ENCODE measurements around the gene TEAD1.

TEAD1 gene

DNA sequence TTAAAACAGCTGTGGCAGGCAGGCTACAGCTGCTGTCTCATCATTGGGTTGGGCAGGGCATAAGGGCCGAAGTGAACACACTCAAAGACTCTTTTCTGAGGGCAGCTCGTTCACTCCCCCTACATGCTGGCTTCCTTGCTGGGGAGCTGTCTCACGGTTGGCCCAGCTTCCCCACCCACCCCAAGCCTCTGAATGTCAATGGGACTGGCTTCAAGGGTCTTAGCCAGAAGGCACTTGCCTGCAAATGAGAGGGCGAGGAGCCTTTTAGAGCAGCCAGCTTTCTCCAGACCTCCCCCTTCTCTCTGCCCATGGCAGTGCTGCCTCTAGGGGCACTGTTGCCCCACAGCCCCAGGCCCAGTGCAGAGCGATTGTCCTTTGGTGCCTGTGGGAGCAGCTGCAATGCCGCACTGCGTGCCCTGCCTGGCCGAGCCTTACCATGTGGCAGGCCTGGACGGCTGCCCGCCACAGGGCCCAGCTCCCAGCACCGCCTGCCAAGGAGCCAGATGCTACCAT lies 240.2 kb downstream of the TEAD1 start:
- peak; percentile 18 for DNase-seq

DNA sequence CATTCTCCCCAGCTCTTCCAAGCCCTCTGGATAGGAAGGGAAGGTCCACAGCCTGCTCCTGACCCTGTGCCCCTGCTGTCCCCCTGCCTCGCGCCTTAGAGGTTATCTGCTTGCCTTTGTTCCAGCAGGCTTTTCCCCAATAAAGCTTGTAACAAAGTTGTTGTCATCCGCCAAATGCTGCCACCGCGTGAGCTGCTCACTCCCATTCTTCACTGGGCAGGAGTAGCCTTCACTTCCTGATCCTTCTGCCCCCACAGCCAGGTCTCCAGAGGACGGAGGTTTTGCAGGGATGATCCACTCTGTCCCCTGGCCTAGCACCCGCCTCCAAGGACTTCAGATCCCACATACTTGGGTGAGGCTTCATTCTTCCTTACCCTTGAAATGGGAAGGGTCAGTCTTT lies 240.9 kb downstream of the TEAD1 start:
- no peak for DNase-seq

DNA sequence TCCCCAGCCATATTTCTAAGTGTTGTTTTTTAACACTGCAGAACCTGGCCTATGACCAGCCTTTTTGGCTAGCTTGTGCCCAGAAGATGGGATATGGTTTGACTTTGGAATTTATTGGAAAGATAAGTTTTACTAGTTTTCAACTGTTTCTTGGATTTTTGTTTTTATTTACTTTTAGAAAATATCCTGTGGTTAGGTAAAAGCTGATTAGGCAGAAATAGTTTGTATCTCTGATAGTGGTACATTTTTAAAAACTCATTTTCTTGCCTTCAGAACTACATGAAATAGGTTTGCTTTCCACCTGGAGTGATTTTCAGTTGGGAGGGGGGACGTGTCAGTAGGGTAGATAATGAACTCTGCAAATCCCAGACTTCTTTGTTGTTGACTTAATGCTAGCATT lies 243.6 kb downstream of the TEAD1 start:
- DNase-seq = no peak

DNA sequence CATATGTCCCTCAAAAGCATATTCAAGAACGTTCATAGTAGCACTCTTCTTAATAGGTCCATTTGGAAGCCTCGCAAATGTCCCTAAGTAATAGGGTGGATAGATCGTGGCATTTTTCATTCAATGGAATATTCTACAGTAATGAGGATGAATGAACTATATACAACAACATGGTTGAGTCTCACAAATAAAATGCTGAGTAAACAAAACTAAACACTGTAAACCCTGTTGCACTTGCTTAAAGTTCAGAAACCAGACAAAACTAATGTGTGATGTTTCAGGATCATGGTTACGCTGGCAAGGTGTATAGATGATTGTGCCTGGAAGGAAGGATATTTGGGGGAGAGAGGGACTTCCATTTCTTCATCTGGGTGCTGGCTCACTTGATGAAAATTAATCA lies 244.4 kb downstream of the TEAD1 start:
- no peak for DNase-seq

DNA sequence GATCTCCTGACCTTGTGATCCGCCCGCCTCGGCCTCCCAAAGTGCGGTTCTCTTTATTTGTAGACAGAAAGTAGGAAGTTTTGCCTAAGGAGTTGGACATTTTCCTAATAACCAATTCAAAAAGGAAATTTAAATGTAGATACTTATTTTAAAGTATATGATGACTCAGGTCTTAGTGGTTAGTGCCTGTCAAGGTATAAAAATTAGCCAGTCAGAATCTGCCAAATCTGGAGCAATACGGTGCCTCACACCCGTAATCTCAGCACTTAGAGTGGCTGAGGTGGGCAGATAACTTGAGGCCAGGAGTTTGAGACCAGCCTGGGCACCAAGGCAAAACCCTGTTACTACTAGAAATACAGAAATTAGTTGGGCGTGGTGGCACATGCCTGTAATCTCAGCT lies 248.2 kb downstream of the TEAD1 start:
- no peak for DNase-seq

DNA sequence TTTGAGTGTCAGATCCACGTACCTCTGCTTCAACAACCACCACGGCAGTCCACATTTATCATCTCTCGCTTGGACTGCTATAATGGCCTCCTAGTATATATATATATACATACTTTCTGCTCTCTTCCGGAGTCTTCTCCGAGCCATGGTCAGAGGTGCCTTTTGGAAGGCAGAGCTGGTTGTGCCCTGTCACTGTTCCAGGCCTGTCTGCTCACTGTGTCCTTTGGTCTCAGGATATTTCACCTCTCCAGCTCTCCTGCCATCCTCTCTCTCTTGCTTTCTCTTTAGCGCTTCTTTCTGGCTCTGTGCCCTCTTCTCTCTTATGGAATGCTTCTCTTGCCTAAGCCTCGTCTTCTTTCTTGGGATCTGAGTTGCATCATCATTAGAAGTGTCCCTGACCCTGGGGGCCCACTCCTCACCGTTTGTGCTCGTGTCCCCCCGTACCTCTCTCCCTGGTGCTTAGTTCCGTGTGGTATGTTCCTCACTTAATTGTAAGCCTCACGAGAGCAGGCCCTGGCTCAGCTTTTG lies 248.8 kb downstream of the TEAD1 start:
- DNase-seq = no peak

DNA sequence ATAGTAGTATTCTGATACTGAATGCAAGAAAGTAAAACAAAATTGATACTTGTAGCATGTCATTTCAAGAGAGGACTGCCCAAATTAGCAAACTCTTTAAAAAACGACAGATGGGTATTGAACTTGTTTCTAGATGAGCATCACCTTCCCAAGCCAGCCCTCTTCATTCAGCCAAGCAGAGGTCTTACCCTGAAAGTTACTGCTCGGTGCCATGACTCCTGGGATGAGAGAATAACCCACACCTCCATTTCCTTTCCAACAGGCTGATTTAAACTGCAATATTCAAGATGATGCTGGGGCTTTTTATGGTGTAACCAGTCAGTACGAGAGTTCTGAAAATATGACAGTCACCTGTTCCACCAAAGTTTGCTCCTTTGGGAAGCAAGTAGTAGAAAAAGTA lies 250.4 kb downstream of the TEAD1 start:
- DNase-seq = no peak

DNA sequence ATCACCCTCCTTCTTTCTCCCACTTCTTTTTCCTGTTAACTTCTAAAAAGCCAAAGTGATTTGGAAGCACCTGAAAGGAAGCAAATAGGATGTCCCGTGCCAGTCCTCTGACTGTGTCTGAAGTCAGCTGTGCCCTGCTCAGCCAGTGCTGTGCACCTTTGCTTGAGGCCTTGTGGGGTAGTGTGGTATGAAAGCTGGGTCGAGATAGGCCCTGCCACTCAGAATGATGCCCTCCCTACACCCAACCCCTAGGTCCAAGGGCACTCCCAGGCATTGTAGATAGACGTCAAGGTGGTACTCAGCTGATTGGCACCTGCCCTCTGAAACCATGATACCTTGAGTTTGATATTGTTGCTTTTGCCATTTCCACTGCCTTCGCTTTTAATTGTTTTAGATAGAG lies 251.3 kb downstream of the TEAD1 start:
- DNase-seq = no peak

DNA sequence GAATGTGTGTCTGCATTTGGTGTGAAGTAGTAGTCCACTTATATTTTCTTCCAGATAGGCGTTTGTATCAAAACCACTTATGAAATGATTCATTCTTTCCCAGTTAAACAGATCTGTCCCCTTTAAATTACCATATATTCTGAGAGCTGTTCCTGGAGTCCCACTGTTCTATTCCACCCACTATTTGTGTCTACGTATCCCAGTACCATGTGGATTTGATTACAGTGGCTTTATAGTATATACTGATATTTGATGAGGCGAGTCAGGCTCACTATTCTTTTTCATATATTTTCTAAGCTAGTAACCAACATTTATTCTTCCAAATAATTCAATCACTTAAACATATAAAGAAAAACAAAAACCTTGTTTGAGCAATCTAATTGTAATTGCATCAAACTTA lies 253.0 kb downstream of the TEAD1 start:
- DNase-seq = no peak

DNA sequence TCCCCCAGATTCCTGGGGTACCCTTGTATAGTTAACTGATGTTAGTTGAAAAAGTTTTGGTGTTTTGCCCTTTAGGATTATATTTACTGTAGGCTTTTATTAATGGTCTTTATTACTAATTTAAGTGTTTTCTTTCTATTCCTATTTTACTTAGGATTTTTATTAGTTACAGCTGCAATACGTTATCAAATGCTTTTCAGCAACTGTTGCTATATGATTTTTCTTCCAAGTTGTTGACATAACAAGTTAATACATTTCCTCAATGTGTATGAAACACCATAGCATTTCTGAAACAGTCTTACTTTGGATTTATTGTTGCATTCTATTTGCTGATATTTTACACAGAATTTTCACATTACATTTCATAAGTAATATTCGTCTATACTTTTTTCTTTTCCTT lies 253.7 kb downstream of the TEAD1 start:
- DNase-seq = no peak

DNA sequence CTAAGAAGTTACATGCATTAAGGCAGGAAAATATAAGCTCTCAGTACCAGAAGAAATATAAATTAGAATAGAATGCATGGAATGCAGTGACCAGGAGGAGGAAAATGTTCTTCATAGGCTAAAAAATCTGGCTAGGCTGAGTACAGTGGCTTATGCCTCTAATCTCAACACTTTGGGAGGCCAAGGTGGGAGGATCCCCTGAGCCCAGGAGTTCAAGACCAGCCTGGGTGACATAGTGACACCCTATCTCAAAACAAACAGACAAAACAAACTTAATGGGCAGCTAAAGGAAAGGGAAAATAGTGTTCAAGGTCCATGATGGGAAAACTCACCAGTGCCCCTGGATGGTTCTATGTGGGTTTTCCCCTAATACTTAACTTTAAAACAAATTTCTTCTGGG lies 256.6 kb downstream of the TEAD1 start:
- peak; percentile 39 for DNase-seq

DNA sequence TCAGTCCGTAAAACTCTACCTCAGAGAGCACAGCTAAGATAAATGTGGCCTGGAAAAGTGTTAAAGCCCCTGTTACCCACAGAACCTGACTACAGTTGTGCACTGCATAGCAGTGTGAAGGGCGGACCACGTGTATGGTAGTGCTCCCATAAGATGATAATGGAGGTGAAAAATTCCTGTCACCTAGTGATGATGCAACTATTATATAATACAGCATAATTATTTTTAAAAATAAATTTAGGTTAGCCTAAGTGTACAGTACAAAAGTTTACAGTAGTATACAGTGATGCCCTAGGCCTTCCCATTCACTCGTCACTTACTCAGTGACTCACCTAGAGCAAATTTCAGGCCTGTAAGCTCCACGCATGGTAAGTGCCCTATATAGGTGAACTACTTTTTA lies 258.3 kb downstream of the TEAD1 start:
- no peak for DNase-seq

DNA sequence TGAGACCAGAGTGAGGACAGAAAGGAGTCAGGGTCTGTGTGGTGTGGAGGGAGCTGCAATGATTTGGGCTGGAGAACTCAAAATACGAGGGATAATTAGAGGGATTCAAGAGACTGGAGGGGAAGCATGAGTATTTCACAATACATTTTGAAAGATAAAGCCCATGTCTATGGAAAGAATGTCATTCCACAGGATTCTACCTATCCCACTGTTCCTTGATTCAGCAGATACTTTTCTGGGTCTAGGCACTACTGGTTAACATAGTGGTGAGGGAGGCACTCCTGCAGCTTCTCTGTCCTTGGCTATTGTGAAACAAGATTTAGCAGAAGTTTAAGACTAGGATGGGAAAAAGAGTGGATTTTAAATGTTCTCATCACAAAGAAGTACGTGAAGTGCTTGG lies 262.0 kb downstream of the TEAD1 start:
- DNase-seq = no peak

DNA sequence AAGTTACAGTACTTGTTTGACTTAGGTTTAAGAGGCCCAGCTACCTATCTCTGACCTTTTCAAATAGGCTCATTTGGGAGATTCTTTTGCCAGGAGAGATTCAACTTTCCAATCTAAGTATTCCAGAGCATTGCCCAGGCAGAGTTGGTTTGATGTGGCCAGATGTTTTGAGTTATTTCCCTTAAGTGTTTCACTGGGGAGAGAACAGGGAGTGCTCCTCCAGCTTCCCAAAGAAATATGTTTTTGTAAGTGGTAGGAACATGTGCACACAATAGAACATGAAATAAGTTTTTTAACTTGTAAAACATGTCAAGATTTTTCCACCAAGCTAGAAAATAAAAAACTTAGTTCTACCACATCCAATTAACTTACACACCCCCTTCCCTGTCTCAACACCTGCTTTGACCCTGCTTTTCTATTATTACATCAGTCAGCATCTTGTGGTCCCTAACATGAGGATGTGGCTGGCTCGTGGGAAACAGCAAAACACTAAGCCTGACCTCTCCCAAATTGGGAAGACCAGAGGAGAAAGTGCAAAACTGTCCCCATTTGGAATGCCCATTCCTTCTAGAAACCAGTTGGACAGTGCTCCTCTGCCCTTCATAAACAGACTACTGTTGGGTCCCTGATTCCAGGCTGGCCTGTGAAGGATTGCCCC lies 264.5 kb downstream of the TEAD1 start:
- no peak for DNase-seq

DNA sequence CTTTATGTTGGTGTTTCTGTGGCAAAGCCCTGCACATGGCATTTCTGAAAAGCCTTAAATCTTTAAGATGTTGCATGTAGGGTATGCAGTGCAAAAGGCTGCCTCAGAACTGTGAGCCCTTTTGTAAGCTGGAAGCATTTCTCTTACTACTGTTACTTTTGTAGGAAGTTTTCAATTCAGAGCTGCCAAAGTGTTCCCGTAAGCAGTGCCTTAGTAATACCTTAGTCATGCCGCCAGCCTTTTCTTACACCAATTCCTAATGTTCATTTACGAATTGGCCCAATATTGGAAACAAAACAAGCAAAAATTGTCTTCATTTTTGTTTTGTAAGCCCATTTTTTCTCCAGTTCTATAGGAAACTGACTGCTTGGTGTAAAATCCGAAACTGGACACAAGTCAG lies 267.4 kb downstream of the TEAD1 start:
- DNase-seq = no peak

DNA sequence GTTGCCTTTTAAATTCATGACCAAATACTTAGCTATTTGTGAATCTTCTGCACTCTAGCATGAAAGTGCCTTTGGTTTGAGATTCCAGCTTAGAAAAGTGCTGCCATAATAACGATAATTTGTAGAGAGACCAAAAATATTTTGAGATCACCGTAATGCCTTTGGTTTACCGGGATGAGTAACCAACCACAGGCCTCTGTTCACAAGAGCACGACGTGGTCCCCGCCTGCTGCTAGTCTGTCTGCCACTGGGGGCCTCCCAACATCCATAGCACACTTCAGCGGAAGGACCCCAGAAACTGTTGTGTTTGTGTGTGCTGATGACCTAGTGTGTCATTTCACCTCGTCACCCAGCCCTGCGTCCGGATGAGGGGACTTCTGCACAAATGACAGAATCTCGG lies 267.9 kb downstream of the TEAD1 start:
- no peak for DNase-seq

DNA sequence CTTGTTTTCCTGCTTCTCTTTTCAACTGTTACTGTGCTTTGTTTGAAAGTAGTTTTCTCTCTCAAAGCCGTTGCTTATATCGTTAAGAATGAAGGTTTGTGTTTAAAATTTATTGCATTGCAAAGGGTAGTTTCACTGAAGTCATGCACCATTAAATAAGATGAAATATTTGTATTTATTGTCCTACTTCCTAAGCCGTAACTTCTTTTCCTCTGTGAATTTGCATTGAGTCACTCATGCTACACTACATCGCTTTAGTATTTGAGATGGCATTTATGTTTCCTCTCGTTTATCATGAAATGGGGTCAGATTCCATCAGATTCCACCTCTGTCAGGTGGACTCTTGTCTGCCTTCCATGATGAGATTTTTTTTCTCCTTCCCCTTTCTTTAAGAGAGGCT lies 269.1 kb downstream of the TEAD1 start:
- DNase-seq = no peak

DNA sequence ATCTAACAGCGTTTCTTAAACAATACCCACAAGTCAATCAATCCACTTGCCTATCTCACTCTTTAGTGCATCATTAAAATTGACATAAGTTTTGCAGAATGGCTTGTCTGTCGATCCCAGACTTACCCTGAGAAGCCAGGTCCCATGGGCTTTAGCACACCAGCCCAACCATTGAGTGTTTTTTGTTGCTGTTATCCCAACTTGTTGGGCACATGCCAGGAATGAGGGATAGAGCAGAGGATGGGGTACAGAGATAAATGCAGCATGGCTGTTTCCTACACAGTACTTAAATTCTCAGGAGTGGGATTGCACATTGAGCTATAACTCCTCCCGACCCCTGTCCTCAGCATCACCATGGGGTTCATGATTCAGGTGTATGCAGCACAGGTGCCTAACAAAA lies 270.7 kb downstream of the TEAD1 start:
- no peak for DNase-seq

DNA sequence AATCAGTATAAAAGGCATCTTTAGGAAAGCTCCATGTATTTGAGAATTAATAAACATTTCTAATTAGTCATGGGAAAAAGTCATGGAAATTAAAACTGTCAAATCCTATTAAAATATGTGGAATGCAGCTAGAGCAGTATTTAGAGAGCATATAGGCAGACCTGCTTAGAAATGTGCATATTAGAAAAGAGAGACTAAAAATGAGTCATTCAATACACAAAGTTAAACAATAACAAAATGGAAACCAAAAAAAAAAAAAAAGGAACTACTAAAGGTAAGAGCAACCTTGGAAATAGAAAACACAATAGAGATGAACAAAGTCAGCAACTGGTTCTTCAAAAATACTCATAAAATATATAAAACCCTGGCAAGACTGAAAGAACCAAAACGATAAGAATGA lies 275.2 kb downstream of the TEAD1 start:
- no peak for DNase-seq

DNA sequence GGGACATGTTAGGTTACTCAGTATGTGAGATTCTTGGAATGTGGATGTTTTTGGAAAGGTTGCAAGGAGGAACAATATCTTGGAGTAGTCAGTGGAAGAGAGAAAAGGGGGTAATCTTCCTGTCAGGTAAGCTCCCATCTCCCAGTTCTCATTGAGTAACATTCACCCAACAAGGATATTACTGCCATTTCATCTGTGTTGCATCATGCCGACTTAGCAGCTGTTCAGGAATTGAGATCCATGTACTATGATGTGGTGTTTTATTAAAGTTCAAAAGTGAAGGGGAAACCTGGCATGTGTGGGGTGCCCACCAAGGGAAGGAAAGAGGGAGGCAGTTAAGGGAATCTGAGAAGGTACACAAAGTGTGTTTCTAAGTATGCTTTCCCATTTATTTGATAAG lies 276.4 kb downstream of the TEAD1 start:
- DNase-seq = no peak

DNA sequence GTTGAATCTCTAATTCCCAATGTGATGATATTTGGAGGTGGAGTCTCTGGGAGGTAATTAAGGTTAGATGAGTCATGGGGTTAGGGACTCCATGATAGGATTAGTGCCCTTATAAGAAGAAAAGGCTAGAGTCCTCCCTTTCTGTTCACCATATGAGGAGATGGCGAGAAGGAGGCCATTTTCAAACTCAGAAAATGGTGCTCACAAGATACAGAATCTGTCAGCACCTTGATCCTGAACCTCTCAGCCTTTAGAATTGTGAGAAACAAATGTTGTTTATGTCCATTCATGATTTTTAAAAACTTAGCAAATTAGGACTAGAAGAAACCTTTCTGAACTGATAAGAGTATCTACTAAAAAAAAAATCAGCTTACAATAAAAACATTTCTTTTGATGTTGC lies 277.2 kb downstream of the TEAD1 start:
- no peak for DNase-seq

DNA sequence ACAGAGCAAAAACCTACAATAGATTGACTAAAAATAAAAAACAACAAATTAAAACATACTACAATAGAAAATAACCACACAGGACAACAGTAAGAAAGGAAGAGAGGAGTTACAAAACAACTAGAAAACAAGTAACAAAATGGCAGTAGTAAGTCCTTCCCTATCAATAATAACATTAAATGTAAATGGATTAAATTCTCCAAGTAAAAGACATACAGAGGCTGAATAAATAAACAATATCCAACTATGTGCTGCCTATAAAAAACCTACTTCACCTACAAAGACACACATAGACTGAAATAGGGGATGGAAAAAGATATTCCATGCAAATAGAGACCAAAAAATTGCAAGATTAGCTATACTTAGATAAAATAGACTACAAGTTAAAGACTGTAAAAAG lies 277.9 kb downstream of the TEAD1 start:
- no peak for DNase-seq

DNA sequence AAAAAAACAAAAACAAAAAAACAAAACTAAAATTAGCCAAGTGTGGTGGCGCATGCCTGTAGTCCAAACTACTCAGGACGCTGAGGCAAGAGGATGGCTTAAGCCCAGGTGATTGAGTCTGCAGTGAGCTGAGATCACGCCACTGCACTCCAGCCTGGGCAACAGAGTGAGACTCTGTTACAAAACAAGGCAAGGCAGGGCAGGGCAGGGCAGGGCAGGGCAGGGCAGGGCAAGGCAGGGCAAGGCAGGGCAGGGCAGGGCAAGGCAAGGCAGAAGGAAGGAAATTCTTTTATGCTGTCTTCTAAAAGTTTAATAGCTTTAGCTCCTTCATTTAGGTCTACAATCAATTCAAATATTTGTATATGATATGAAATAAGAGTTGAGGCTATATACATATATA lies 284.8 kb downstream of the TEAD1 start:
- no peak for DNase-seq

DNA sequence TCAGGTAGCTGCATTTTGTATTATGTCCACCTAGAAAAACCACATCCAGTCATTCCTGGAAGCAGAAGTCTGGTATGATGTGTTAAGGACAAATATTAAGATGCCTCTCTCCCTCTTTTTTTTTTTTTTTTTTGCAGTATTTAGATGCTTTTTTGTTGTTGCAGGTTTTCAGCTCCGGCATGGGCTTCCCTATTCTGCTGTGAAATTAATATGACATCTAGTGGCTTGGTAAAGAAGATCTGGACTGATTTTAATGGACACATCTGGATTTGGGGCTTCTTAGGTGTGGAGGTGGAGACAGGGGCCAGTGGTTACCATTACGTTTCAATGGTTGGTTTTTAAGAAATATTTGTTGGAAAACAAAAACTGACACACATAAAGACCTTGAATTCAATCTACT lies 287.4 kb downstream of the TEAD1 start:
- DNase-seq = no peak

DNA sequence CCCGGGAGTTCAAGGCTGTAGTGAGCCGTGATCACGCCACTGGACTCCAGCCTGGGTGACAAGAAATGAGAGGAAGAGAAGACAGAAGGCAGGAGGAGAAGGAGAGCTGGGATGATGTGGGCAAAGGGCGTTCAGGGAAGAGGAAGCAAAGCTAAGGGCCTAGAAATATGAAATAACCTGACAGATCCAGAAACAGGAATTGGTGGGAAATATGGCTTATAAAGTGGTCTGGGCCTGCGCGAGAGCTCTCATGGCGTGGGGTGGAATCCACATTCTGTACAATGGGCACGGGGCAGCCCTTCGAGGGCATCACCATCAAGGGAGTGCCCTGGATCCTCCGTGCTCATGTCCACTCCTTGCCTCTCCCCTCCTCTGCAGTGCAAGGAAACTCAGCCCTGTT lies 288.1 kb downstream of the TEAD1 start:
- DNase-seq = no peak
